ENCODE results near the gene MRPL10. TPM values are rescaled to one million over a fixed set of nuclear protein-coding genes. Genes with fewer than 3 reads are reported as not detected.

The MRPL10 gene
- total RNA-seq, 2 experiments from 2014 or later: 66.7 to 70.0 TPM

Other genes starting within 250 kb of the MRPL10 start
- gene KPNB1, start 181.6 kb downstream of the MRPL10 start, total RNA-seq: 100 to 1,000 TPM; 602 to 614 TPM
- 10 to 100 TPM; 19.5 to 19.7 TPM for gene TBKBP1, start 137.4 kb downstream of the MRPL10 start, total RNA-seq
- 10 to 100 TPM; 50.6 to 52.3 TPM for gene TBX21, start 98.3 kb downstream of the MRPL10 start, total RNA-seq
- gene OSBPL7, start 9.7 kb downstream of the MRPL10 start, total RNA-seq: 10 to 100 TPM; 18.4 to 24.6 TPM
- under 1 TPM; 0.31 to 0.52 TPM for gene LRRC46, start 129 bp upstream of the MRPL10 start, total RNA-seq
- 10 to 100 TPM; 15.1 to 16.3 TPM for gene SCRN2, start 9.7 kb upstream of the MRPL10 start, total RNA-seq
- gene SP6, start 19.6 kb upstream of the MRPL10 start, total RNA-seq: under 1 TPM; 0.10 to 0.19 TPM
- 10 to 100 TPM; 17.4 to 19.5 TPM for gene SP2, start 64.7 kb upstream of the MRPL10 start, total RNA-seq
- 10 to 100 TPM; 35.5 to 37.0 TPM for gene PNPO, start 110.0 kb upstream of the MRPL10 start, total RNA-seq
- not detected for gene PRR15L, start 126.3 kb upstream of the MRPL10 start, total RNA-seq
- gene CDK5RAP3, start 139.6 kb upstream of the MRPL10 start, total RNA-seq: 100 to 1,000 TPM; 174 to 175 TPM
- gene COPZ2, start 206.3 kb upstream of the MRPL10 start, total RNA-seq: 1 to 10 TPM; 2.4 to 3.3 TPM
- gene NFE2L1, start 216.8 kb upstream of the MRPL10 start, total RNA-seq: 100 to 1,000 TPM in 1 of 2 experiments, 10 to 100 TPM in 1; 95.2 to 102 TPM

Data from activated naive CD4-positive, alpha-beta T cell treated with anti-CD3 and anti-CD28 coated beads for 36 hours (primary cell).